A673 (cell line): ENCODE results near the gene CCDC106.

Experiments used
- CTCF ChIP-seq: fragments of 300-800, 200-600 bp; sonication (generic); conservative IDR thresholded peaks from 2 replicates; pipeline ENCODE4 v1.5.1; 2017; ENCODE audit warnings: low read depth, mild to moderate bottlenecking, antibody characterized with exemption, low read length, moderate library complexity, mixed read lengths
- EZH2 ChIP-seq: fragments of 200-600 bp; sonication (generic); IDR thresholded peaks from 2 replicates; pipeline ENCODE4 v1.6.1; 2017; ENCODE audit warnings: borderline replicate concordance, low read depth, mild to moderate bottlenecking, mixed read lengths, antibody characterized with exemption, low read length; ENCODE audit not compliant: poor library complexity, severe bottlenecking

DNA sequence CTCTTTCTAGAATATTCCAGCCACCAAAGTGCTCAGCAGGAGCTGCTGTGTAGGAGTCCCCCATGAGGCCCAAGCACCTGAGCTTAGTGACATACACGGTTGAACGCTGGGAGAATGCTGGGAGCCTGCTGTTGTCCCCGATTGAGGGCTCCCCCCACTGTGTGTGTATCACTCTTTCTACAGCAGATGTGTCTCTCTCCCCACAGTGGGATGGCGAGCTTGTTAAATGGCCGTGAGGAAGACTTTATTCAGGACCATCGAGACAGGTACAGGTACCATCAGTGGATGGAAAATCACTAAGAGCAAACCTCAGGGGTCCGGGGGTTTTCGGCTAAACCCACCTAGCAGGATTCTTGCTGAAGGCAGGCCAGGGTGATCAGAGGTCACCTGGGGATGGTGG, 49.7 kb downstream of the CCDC106 start:
- no peak for TF ChIP-seq EZH2
- TF ChIP-seq CTCF, result no peak
